SHP77 (cell line): ENCODE measurements around the gene LRTM2.
"Not testable (repeated sequence)": the region's sequence is repeated elsewhere in the genome, so short reads cannot be mapped to it uniquely, and the experiment has no call there.

Source experiments
- DNase-seq, 2 experiments: peaks; one replicate each; lab custom pipeline; 2025; lab: John Stamatoyannopoulos, UW

Gene LRTM2

GRCh38 chr12:1811281-1811947 lies 9.0 kb upstream of the LRTM2 start:
- DNase-seq, result no peak

- no peak for DNase-seq
Measured at GRCh38 chr12:1811948-1812291, 8.4 kb upstream of the LRTM2 start.

DNA sequence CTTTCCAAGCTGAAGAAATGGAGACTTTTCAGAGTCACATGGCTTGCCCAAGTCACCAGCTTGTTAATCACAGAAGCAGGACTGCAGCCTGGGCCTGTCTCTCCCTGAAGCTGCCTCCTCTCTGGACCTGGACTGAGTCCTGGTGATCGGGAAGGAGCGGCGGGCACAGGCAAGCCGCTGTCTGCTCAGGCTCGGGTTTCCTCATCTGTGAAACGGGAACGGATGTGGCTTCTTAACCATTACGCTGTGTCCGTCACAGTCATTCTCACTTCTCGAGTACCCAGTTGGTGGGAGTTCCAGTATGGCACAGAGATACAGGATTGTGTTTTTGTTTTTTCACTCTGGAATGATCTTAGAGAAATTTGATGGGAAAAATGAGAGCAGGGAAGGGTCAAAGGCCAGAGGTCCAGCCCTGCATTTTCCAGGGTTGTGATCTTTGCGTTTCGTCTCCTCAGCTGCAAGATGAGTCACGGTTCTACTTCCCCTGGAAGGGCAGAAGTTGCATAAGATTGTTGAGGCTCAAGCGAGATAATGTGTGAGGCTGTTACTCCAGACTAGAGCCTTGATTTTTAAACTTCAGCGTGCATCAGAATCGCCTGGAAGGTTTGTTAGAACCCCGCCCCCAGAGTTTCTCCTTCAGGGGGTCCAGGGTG lies 7.6 kb upstream of the LRTM2 start:
- DNase-seq, result no peak

DNA sequence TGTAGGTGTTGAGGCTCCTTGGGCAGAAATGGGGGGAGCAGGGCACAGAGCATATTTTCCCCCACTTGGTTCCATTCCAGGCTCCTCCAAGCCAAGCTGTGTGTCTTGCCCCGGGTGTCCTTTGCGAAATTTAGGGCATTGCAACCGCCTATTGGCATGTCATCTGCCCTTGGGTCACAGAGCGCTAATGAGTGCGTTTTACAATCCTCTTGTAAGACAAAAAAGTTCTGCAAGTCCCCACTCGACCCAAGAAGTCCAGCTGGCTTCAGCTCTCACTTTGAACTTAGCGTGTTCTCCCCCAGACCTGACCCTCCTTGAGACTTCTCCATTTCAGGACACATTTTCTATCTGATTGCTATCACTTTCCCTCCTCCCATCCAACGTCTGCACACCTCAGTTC lies 6.1 kb upstream of the LRTM2 start:
- DNase-seq, result no peak

DNA sequence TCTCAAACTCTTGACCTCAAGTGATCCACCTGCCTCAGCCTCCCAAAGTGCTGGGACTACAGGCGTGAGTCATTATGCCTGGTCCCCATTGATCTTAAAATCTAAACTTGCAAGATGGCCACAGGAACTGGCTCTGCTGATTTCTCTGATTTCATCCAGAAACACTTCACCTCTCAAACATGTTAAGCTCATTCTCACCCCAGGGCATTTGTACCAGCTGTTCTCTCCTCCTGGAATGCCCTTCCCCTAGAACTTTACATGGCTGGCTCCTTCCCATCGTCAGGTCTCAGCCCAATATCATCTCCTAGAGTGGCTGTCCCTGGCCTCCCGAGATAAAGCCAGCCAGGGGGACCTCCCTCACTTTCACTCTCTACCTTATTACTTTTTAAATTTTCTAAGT lies 5.3 kb upstream of the LRTM2 start:
- no peak for DNase-seq

DNA sequence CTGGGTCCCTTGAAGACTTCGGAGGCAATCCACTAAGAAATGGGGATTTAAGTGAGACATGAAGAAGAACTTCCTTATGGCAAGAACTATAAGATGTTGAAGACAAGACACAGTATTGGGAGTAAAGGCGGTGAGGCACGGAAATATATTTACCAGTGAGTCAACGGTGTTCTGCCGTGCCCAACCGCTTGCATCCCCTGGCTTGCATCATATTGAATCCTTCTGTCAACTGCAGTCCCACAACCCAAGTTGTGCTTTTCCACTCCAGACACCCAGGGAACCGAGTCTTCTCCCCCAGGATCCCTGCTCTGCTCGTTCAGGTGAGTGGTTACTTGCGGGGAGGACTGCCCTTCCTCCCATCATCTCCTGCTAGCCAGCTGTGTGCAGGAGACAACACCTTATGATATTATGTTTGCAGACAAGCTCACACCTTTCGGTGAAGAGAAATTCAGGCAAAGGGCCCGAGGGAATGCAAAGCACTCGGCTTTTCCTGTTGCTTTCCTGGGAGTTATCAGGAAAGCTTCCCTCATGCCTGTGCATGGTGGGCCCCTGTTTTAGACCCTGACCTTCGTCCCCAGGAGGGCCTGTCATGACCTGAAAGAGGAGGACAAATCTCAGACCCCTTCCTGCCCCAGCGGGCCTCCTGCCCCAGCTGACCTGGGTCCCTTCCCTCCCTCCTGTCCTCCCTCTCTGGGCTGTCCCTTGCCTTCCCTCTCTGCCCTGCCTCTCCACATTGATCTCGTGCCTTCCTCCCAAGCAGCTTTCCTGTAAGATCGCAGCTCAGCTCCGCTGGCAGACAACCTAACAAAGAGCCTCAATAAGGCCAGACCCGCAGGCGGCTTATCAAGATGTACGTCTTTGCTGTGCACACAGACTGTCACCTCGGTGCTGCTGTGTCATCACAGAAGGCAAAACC lies 4.3 kb upstream of the LRTM2 start:
- no peak for DNase-seq

- no peak for DNase-seq
Measured at GRCh38 chr12:1816730-1817348, 3.5 kb upstream of the LRTM2 start.

DNA sequence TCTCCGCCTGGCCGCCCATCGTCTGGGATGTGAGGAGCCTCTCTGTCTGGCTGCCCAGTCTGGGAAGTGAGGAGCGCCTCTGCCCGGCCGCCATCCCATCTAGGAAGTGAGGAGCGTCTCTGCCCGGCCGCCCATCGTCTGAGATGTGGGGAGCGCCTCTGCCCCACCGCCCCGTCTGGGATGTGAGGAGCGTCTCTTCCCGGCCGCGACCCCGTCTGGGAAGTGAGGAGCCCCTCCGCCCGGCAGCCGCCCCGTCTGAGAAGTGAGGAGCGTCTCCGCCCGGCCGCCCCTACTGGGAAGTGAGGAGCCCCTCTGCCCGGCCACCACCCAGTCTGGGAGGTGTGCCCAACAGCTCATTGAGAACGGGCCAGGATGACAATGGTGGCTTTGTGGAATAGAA lies 2.4 kb upstream of the LRTM2 start:
- DNase-seq, result not testable (repeated sequence)

DNA sequence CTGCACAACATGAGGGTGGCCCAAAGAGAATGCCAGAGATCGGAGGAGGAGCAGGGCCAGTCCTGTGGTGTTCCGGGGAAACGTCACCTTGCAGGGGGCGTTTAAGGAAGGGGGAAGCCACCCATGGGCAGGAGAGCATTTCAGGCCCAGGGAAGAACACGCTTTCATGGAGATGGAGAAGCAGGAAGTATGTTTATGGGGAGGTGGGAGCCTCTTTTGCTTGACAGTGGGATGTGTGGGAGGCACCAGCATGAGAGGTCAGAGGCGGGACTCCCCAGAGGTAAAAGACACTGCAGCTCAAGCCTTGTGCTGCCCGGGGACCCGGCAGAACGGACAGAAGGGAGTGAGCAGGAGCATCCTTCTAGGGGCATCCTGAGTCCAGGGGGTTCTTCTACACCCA lies 1.3 kb upstream of the LRTM2 start:
- no peak for DNase-seq

- no peak for DNase-seq
Measured at GRCh38 chr12:1819571-1819970, 794 bp upstream of the LRTM2 start.

- no peak for DNase-seq
Measured at GRCh38 chr12:1820896-1821291, 529 bp downstream of the LRTM2 start.

- DNase-seq, result no peak
Measured at GRCh38 chr12:1821805-1822204, 1.4 kb downstream of the LRTM2 start.

DNA sequence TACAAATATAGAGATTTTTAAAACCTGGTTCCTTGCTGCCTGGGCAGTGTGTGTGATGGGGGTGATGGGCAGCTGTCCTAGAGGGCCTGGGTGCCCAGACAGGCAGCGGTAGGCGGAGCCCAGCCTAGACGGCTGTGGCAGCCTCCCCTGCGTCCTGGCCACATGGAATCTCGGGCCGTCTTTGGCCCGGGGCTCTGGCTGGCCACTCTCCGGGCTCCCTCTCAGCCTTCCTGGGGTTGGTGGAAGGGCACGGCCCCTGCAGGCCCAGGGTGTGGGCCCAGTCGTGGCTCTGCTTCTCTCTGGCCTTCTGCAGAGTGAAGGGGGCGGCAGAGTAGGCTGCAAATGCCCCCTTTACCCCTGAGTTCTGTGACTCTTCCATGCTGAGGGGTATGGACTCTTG lies 2.3 kb downstream of the LRTM2 start:
- no peak for DNase-seq

DNA sequence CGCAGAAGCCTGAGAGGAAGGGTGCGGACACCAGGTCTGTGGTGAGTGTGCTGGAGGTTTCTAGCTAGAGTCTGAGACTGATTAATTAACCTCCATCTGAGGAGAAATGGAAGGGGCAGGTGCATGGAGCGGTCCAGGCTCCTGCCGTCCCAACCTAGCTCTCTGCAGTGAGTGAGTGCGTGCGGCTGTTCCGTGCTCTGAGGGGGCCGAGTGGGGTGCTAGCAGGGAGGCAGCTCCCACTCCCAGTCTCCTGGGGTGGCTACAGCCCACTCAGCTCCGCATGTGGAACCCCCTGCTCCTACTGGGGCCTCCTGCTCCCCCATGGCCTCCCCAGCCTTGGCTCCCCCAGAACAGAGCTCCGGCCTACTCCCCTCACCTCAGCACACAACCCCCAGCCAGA lies 2.9 kb downstream of the LRTM2 start:
- DNase-seq, result no peak

- DNase-seq, result no peak
Measured at GRCh38 chr12:1825382-1826102, 5.2 kb downstream of the LRTM2 start.

GRCh38 chr12:1826401-1826800 lies 6.0 kb downstream of the LRTM2 start:
- DNase-seq, result no peak

DNA sequence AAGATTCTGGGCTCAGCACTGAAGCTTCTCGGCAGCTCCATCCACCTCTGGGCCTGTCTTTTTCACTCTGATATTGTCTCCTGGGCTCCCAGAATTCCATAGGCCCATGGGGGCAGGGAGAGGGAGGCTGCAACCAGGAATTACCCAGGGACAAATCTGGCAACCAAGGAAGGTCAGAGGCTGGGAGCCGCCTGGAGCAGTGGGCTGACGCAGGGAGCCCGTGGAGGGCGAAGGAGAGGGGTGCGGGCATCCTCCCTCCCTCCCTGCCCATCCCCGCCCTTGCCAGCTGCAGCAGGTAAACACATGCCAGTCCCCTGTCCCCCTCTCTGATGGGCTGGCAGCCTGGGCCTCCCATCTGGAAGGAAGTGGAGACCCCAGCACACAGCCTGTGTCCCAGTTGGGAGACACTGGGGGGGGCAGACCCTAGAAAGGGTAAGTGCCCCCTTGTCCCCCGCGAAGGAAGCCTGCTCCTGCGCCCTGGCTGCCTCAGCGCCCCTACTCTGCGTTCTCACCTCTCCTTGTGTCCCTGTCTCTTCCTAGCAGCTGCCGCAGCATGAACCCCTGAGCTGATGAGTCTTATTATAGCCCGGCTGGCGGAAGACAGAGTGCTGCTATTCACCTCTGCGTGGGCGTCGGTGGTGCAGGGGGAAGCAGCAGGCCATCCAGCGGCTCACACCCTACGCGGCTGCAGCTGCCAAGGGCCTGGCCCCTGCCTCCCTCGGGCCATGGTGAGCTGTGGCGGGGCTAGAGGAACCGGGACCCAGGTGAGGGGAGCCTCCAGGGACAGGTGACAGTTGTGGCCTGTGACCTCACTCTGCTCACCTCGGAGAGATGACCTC lies 6.7 kb downstream of the LRTM2 start:
- DNase-seq, result no peak

- no peak for DNase-seq
Measured at GRCh38 chr12:1827826-1828805, 7.8 kb downstream of the LRTM2 start.

DNA sequence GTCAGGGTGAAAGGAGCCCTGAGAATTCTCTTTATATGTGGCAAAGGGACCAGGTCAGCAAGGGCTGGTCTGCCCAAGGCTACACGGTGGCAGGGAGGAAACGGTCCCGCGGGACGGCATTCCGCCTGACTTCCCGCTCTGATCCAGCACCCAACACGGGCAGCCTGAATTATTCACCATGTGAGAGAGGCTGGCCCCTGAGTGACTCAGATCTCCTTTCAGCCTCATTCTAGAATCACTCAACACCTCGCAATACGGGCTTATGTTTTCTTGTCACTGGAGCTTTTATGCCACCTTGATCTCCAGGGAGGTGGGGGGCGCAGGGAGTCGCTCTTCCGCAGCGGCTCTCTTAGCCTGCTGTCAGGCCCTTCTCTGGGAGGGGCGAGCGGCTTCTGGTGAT lies 8.5 kb downstream of the LRTM2 start:
- no peak for DNase-seq
